CD4-positive, alpha-beta T cell treated with Interferon alpha-2 for 1 hour (primary cell): Measurements from ENCODE around the gene STS.

Experiments
- DNase-seq, 2 donors: peaks; one replicate each; pipeline ENCODE4 v3.0.0-alpha.2; 2020 to 2022

STS gene, protein sequence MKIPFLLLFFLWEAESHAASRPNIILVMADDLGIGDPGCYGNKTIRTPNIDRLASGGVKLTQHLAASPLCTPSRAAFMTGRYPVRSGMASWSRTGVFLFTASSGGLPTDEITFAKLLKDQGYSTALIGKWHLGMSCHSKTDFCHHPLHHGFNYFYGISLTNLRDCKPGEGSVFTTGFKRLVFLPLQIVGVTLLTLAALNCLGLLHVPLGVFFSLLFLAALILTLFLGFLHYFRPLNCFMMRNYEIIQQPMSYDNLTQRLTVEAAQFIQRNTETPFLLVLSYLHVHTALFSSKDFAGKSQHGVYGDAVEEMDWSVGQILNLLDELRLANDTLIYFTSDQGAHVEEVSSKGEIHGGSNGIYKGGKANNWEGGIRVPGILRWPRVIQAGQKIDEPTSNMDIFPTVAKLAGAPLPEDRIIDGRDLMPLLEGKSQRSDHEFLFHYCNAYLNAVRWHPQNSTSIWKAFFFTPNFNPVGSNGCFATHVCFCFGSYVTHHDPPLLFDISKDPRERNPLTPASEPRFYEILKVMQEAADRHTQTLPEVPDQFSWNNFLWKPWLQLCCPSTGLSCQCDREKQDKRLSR

DNA sequence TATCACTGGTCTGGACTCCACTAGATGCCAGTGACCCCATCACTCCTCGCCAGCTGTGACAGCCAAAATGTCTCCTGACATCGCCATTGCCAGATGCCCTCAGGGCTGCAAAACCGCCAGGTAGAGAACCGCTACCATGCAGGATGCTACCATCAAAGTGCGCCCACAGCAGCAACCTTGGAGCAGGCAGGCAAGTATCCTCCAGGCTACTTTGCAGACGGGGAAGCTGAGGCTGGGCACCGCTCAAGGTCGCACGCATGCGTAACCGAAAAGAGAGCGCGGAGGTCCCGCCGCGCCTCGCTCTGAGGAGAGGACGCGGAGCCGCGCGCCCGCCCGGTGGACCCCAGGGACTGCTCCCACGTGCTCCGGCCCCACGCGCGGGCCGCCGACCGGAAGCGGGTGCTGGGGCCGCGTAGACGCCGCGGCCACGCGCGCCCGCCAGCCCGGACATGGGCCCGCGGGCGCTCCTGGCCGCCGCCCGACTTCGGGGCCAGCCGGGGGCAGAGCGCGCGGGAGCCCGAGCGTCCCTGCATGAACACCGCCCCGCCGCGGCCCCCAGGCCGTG, at the start of gene STS:
Gene STS, plus strand, starts transcription at position 300 of the 565 bp plus-strand sequence. CDS start 105,488 bp downstream, outside the sequence.
- DNase-seq, result peak; percentile 30 to 34

- DNase-seq, result no peak
Observed at GRCh38 chrX:7100022-7100421, 47.5 kb upstream of the STS start.

DNA sequence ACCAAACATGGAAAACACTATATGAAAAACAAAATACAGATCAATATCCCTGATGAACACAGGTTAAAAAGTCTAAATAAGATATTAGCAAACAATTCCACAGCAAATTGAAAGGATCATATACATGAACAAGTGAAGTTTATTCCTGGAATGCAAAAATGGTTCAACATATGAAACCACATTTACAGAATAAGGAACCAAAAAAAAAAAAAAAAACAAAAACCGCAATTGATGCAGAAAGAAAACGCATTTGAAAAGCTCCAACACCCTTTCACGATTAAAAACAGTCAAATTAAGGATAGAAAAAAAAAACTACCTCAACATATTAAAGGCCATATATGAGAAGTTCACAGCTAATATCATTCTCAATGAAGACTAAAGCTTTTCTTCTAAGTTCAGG, 45.4 kb upstream of the STS start:
- DNase-seq, result no peak

- no peak for DNase-seq
Observed at GRCh38 chrX:7106649-7107048, 40.9 kb upstream of the STS start.

- no peak for DNase-seq
Observed at GRCh38 chrX:7108030-7108429, 39.5 kb upstream of the STS start.

GRCh38 chrX:7109049-7109531, 38.4 kb upstream of the STS start:
- no peak for DNase-seq

DNA sequence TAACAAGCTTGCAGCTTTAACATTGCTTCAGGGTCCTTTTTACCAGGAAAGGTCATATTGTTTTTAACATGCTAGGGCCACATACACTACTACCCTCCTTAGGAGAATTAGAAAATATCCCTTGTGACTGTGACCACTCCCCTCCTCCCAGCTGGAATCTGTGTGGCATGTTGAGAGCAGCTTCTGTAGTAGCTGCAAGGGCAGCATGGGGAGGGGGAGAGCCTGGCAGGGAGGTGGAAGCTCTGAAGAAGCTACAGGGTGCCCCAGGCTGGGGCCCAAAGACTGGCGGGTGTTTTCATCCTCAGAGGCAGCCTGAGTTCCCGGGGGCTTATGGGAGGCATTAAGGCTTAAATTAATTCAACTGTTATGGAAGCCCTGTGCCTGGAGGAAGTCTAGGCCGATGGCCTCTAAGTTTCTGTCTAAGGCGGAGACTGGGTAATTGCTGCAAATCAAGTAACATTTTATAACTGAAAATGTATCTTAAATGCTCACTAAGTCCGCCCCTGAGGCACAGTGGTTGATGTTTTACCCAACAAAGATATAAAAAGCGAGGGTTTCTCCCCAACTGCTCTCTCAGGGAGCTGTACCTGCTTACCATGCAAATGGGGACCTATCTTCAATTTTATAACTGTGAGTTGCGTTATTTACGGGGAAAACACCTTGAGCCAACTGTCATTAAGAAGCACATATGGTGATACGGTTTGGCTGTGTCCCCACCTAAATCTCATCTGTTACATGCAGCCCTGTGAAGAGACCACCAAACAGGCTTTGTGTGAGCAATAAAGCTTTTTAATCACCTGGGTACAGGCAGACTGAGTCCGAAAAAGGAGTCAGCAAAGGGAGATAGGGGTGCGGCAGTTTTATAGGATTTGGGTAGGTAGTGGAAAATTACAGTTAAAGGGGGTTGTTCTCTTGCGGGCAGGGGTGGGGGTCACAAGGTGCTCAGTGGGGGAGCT, 37.4 kb upstream of the STS start:
- no peak for DNase-seq

DNA sequence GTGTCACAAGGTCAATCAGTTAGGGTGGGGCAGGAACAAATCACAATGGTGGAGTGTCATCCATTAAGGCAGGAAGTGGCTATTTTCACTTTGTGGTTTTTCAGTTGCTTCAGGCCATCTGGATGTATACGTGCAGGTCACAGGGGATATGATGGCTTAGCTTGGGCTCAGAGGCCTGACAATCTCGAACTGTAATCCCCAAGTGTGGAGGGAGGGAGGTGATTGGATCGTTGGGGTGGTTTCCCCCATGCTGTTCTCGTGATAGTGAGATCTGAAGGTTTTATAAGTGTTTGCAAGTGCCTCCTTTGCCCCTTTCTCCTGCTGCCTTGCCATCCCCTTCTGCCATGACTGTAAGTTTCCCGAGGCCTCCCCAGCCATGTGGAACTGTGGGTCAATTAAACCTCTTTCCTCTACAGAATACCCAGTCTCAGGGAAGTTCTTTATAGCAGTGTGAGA, 36.7 kb upstream of the STS start:
- DNase-seq, result no peak

DNA sequence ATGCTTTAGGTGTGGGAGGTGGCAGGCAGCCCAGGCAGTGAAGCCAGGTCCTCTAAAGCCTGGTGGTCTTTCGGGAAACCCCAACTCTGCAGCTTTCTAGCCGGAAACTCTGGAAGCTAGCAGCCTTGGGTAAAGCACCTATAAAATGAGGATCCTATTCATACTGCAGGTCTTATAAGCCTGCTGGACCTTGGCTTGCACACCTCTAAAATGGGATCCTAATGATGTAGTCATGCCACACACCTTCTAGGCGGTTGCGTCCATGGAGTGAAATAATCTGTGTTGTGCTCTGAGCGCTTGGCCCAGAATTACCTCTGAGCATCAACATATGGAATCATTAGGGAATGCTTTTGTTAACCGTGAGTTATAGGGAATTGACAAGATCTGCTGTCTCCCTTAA, 36.0 kb upstream of the STS start:
- DNase-seq, result no peak

GRCh38 chrX:7112071-7112470, 35.4 kb upstream of the STS start:
- no peak for DNase-seq

- DNase-seq, result no peak
Observed at GRCh38 chrX:7115557-7115956, 32.0 kb upstream of the STS start.

- DNase-seq, result no peak
Observed at GRCh38 chrX:7116081-7116480, 31.4 kb upstream of the STS start.

GRCh38 chrX:7117587-7117986, 29.9 kb upstream of the STS start:
- no peak for DNase-seq

DNA sequence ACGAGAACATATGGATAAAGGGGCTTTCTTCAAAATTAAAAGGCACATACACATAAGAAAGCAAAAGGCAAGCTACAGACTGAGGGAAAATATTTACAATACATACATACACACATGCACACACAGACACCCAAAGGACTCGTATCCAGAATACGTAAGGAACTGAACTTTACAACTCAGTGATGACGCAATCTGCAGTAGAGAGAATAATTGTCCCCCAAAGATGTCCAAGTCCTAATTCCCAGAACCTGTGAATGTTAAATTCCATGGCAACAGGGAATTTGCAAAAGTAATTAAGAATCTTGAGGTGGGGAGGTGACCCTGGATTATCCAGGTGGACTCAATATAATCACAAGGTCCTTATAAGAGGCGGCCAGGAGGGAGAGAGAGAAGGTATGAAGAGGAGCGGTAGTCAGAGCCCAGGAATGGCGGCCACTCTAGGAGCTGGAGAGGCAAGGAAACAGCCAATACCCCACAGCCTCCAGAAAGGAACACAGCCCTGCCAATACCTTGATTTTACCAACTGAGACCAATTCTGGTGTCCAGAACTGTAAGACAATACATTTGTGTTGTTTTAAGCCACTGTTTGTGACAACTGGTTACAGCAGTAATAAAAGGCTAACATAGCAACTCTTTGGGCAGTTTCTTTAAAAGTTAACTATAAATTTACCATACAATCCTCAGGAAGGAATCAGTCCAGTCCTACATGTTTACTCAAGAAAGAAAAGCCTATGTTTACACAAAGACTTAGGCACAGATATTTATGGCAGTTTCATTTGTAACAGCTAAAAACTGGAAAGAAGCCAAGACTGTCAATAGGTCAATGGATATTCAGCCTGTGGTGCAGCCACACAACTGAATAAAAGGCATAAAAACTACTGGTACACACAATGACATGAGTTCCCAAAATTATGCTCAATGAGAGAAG, 27.3 kb upstream of the STS start:
- DNase-seq, result no peak

DNA sequence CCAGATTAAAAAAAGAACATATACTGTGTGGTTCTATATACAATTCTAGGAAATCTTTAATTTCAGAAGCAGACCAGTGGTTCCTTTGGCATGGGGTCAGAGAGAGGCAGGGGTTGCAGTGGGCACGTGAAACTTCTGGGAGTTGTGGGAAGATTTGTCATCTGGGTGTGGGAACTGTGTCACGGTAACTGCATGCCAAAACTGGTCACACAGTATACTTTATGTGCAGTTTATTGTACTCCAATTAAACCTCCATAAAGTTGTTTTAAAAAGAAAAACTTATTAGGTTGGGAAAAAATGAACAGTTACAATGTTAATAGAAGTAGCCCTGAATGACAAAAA, 26.7 kb upstream of the STS start:
- no peak for DNase-seq

- DNase-seq, result no peak
Observed at GRCh38 chrX:7127056-7127455, 20.5 kb upstream of the STS start.

DNA sequence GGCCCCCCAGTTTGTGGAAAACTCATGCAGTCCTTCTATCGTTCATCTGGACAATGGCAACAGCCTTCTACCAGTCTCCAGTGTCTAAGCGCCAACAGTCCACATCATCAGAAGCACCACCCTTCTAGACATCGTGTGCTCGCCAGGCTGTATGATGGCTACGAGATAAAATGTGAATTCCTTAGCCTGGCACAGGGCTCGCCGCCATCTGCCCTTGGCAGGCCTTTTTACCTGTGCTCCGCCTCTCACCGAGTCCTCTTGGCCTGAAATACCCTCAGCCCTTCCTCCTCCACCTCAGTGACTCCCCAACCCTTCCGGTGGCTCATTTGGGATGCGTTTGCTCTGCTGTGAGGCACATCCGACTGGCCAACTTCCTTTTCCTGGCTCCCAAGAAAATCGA, 15.9 kb upstream of the STS start:
- DNase-seq, result no peak

GRCh38 chrX:7132335-7133049, 15.0 kb upstream of the STS start:
- peak; percentile 25 to 28 for DNase-seq

- no peak for DNase-seq
Observed at GRCh38 chrX:7133050-7133440, 14.5 kb upstream of the STS start.

DNA sequence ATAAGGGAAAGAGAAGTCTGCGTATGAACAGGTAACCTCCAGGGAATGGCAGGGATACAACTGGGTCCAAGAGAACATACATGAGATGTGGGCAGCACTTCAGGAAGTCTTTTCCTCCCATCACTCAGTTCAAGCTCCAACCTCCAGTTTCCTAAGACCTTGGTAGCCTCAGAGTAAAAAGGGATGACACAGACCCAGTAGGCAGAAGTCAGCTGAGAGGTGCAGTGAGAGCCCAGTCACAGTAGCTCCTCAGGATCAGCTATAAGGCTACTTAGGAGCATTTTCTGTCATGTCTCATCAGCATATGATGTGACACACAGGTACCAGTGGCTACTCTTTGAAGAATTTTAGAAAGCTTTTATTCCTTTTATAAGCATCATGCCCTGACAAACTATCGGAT, 12.5 kb upstream of the STS start:
- DNase-seq, result no peak
